ENCODE results near the gene ZFYVE19.

Gene ZFYVE19

GRCh38 chr15:40787991-40788390 lies 18.9 kb upstream of the ZFYVE19 start:
- TF ChIP-seq CTCF (IDR thresholded peaks at IDR 0.05; ENCODE audit: low read depth, low read length, missing control alignments) = no peak
- DNase-seq (ENCODE audit: extremely low read depth, low read depth) = no peak
- no peak overlapping the region for H3K4me3 ChIP-seq (replicated peaks; ENCODE audit: low read depth, low read length)

DNA sequence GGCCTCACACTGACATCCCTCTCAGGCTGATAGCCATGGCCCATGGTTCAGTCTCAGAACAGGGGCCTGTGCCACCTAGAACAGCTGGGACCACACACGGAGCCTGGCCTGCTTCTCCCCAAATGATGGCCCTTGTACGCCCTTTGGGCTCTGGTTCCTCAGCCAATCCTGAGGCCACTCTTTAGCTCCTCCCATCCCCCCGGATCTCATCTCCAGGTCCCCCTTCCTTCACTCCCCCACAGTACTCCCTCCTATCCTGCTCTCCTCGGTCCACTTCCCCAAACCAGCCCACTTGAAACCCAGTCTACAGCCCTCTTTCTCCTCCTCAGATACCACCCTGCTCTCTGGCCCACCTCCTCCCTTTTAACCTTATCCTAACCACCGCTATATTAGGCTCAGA lies 17.8 kb upstream of the ZFYVE19 start:
- no peak for DNase-seq (ENCODE audit: extremely low read depth, low read depth)
- no peak for TF ChIP-seq CTCF (IDR thresholded peaks at IDR 0.05; ENCODE audit: low read depth, low read length, missing control alignments)
- H3K4me3 ChIP-seq (replicated peaks; ENCODE audit: low read depth, low read length) = no peak overlapping the region

DNA sequence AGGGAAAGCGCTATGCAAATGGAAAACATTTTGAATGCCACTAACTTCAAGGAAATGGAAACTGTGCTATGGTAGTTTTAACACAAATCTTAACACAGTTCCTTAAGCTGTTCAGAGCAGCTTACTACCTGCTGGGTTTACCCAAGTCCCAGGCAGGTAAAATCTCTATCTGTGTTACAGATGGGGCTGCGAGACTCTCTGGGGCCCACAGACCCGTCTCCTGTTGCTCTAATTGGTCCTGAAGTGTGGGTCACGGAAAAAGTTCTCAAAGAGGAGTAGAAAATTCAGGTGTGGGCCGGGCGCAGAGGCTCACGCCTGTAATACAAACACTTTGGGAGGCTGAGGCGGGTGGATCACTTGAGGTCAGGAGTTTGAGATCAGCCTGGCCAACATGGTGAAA lies 16.9 kb upstream of the ZFYVE19 start:
- no peak for TF ChIP-seq CTCF (IDR thresholded peaks at IDR 0.05; ENCODE audit: low read depth, low read length, missing control alignments)
- no peak overlapping the region for H3K4me3 ChIP-seq (replicated peaks; ENCODE audit: low read depth, low read length)

DNA sequence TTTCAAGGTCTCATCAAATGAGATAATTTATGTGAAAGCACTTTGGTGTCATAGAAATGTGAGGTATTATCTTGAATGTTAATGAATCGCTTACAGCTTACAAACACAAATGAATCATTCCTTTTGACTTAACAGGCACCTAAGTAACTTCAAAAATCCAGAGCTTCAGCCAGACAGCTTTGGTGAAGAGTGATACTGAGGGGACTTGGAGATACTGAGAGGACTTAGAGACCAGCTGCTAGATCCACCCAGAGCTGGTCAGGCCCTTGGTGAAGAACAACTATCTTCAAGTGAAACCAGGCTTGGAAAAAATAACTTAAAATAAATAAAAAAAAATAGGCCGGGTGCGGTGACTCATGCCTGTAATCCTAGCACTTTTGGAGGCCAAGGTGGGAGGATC lies 16.2 kb upstream of the ZFYVE19 start:
- DNase-seq (ENCODE audit: extremely low read depth, low read depth) = no peak
- H3K4me3 ChIP-seq (replicated peaks; ENCODE audit: low read depth, low read length) = no peak overlapping the region
- TF ChIP-seq CTCF (IDR thresholded peaks at IDR 0.05; ENCODE audit: low read depth, low read length, missing control alignments) = no peak

More for the DNA sequence above, 16.9 kb upstream of the ZFYVE19 start:
- DNase-seq (ENCODE audit: extremely low read depth, low read depth) = no peak

DNA sequence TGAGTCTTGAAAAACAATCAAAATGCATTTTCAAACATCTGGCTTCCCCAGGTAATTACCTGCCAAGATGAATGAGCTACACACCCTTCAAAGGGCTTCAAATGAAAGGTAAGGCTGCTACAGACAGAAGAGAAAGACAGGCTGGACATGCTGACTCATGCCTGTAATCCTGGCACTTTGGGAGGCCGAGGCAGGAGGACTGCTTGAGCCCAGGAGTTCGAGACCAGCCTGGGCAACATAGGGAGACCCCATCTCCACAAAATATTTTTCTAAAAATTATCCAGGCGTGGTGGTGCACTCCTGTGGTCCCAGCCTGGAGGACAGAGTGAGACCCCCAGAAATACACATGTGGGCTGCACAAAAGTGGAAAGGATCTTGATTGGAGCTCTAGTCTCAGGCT lies 14.5 kb upstream of the ZFYVE19 start:
- H3K4me3 ChIP-seq (replicated peaks; ENCODE audit: low read depth, low read length) = no peak overlapping the region
- DNase-seq (ENCODE audit: extremely low read depth, low read depth) = no peak
- TF ChIP-seq CTCF (IDR thresholded peaks at IDR 0.05; ENCODE audit: low read depth, low read length, missing control alignments) = no peak

DNA sequence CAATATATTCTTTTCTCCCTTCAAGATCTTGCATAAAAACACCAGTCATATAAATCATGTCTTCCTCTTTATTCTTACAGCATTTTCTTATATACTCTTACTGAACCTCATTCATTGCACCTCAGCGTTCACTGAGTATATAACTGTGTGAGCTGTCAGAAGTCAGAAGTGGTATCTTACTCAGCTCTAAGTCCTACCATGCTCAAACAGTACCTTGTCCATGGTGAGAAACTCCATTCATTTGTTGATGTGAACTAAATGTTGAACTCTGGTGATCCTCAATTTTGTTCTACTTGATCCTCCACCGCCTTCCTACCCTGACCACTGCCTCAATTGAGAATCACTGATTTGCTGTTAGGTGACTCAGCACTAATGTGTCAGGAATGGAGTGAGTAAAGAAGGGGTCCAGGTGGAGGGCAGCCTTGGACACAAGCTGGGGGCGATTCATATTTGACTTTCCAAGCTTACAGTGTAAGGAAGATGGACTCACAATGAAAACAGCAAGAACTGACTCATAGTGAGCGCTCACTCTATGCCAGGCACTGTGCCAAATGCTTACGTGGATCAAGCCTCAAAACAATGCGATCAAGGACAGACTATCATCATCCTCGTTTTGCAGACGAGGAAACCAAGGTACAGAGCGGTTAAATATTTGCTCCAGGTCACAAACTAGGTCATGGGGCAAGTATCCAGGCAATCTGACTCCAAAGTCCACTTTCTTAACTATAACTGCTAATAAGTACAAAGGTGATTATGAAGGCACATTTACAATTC lies 13.5 kb upstream of the ZFYVE19 start:
- no peak for TF ChIP-seq CTCF (IDR thresholded peaks at IDR 0.05; ENCODE audit: low read depth, low read length, missing control alignments)
- H3K4me3 ChIP-seq (replicated peaks; ENCODE audit: low read depth, low read length) = no peak overlapping the region
- peak; percentile 81 for DNase-seq (ENCODE audit: extremely low read depth, low read depth)

DNA sequence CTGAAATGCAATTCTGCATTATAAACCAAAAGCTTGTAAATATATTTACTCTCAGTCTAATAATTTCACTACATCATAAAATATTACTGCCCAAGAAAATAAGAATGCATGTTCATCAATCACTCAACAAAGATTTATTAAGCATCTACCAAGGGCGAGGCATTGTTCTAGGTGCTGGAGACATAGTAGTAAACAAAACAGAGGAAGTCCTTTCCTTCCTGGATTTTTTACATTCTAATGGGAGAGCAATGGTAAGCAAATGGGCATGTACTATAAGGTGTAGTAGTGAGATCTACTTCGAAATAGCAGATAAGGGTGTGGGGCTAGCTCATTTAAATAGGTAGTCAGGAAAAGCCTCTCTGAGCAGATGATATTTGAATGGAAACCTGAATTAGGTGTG lies 10.8 kb upstream of the ZFYVE19 start:
- no peak for TF ChIP-seq CTCF (IDR thresholded peaks at IDR 0.05; ENCODE audit: low read depth, low read length, missing control alignments)

More for the DNA sequence above, 10.8 kb upstream of the ZFYVE19 start:
- no peak for DNase-seq (ENCODE audit: extremely low read depth, low read depth)
- H3K4me3 ChIP-seq (replicated peaks; ENCODE audit: low read depth, low read length) = no peak overlapping the region

Data from HFF-Myc (cell line).